ENCODE results near the gene DNPEP. TPM values are rescaled to one million over a fixed set of nuclear protein-coding genes. Genes with fewer than 3 reads are reported as not detected.
A peak's percentile ranks its signal among the peaks of the same experiment; 100 is the strongest.

Gene DNPEP
- total and polyA plus RNA-seq, 2 of the 8 experiments (the other 6 are each of a cell fraction or from before 2014, with no cell fraction given), result 59.8 to 109 TPM

DNA sequence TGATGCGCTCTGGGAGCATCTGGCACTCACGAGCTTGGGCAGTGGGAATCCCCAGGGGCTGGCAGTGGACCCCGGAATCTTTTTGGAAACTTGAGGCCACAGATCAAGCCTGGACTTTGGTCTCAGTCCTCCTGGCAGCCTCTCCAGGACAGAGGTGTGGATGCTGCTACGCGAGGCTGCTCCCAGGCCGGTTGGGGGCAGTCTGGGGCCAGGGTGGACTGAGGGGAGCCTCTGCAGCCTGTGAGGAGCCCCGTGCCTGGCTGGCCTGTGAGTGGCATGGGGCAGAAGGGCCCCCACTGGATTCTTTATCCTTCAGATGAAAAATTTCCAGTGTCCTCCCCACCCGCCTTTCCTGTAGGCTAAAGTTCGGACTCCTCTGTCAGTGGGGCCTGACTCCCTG lies 17.7 kb upstream of the DNPEP start:
- no peak overlapping the region for H3K27ac ChIP-seq (ENCODE audit: low read depth, low read length)
- DNase-seq (ENCODE audit: low read depth in 1 of 2, low spot score in 2 of 2) (peak in 1 of 2 experiments; percentile 65), FAIRE-seq (no peak)
- H2BK20ac ChIP-seq (ENCODE audit: low read length), result no peak overlapping the region; the same call in 1 of the 2 replicates
- H2BK120ac ChIP-seq (replicated peaks; ENCODE audit: low read depth, low read length), result no peak overlapping the region
- no peak overlapping the region for H2AK5ac ChIP-seq (ENCODE audit: low read depth, low read length)
- CTCF ChIA-PET (ENCODE audit: partially characterized antibody), result interaction anchor here (1.2 to 13.0 kb wide), 22 partner anchors 10 to 376 kb away, joined by 3 to 407 read pairs (median 38); partner anchors contain the start of genes DES, DNPEP, GMPPA and SPEG
- WGBS, 2 experiments (ENCODE audit: extremely low coverage in 1 of 2, insufficient coverage in 1 of 2, insufficient read length in 1 of 2, insufficient replicate concordance in 2 of 2, low coverage in 1 of 2, low lambda C conversion rate in 2 of 2, missing lambda C conversion rate in 1 of 2), result 68% methylated on average over 9 of the region's 9 CpGs; no CpG with 5 or more reads in 1 of the 2 experiments
- H3K14ac ChIP-seq (ENCODE audit: insufficient read length), result no peak overlapping the region
- no peak overlapping the region for H4K91ac ChIP-seq (replicated peaks; ENCODE audit: insufficient read length, low read length)
- no peak overlapping the region for H2BK15ac ChIP-seq (ENCODE audit: low read length)
- no peaks in the 10 kb centered on the region for H4K20me1 ChIP-seq (replicated peaks in 1 of 2; ENCODE audit: control insufficient read depth in 1 of 2, insufficient read depth in 2 of 2, low read length in 2 of 2)
- TF ChIP-seq CBX8 (IDR thresholded peaks at IDR 0.05; ENCODE audit: borderline replicate concordance, low read depth, low read length) (no peak), BRCA1 (IDR thresholded peaks at IDR 0.05; ENCODE audit: low read depth, low read length) (no peak), POLR2AphosphoS5 (IDR thresholded peaks at IDR 0.05; ENCODE audit: low read depth, low read length) (no peak), RAD21 (IDR thresholded peaks at IDR 0.05 in 1 of 2, conservative IDR thresholded peaks at IDR 0.05 in 1 of 2; ENCODE audit: low read depth in 2 of 2, low read length in 2 of 2) (peak; percentile 60 to 73)
- TF ChIP-seq, protein P1, sequence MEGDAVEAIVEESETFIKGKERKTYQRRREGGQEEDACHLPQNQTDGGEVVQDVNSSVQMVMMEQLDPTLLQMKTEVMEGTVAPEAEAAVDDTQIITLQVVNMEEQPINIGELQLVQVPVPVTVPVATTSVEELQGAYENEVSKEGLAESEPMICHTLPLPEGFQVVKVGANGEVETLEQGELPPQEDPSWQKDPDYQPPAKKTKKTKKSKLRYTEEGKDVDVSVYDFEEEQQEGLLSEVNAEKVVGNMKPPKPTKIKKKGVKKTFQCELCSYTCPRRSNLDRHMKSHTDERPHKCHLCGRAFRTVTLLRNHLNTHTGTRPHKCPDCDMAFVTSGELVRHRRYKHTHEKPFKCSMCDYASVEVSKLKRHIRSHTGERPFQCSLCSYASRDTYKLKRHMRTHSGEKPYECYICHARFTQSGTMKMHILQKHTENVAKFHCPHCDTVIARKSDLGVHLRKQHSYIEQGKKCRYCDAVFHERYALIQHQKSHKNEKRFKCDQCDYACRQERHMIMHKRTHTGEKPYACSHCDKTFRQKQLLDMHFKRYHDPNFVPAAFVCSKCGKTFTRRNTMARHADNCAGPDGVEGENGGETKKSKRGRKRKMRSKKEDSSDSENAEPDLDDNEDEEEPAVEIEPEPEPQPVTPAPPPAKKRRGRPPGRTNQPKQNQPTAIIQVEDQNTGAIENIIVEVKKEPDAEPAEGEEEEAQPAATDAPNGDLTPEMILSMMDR (IDR thresholded peaks at IDR 0.05; ENCODE audit: control extremely low read depth in 1 of 3, insufficient read depth in 1 of 3, low read depth in 1 of 3, low read length in 3 of 3), result peak; percentile 57 to 68 (median 66)
- H2AFZ ChIP-seq (ENCODE audit: low read length), result no peak overlapping the region
- H3K4ac ChIP-seq (replicated peaks; ENCODE audit: insufficient read length, low read depth, low read length), result no peak overlapping the region
- peaks cover 0 to 2% (median 0%) of the 10 kb centered on the region in 4 experiments; a peak in 1 of 7 replicates for H3K27me3 ChIP-seq (replicated peaks in 1 of 4; ENCODE audit: control insufficient read depth in 3 of 4, extremely low read depth in 1 of 4, insufficient read depth in 3 of 4, low read length in 3 of 4)
- H3K56ac ChIP-seq (replicated peaks; ENCODE audit: insufficient read length, low read depth, low read length), result no peak overlapping the region
- no peak overlapping the region for H3K18ac ChIP-seq (ENCODE audit: extremely low read depth, low read length)
- H3K9me3 ChIP-seq (ENCODE audit: insufficient read depth in 2 of 2, low read depth in 1 of 2, low read length in 1 of 2), result no peaks in the 10 kb centered on the region
- no peak overlapping the region for H4K5ac ChIP-seq (ENCODE audit: insufficient read length, low read depth, low read length)
- H2BK5ac ChIP-seq (ENCODE audit: low read depth, low read length), result no peak overlapping the region
- no peak overlapping the region for H3K23ac ChIP-seq (ENCODE audit: insufficient read length)
- H3K79me2 ChIP-seq (ENCODE audit: control insufficient read depth in 1 of 2, insufficient read depth in 2 of 2, low read length in 2 of 2), result no peaks in the 10 kb centered on the region
- H3K4me1 ChIP-seq (replicated peaks in 1 of 4; ENCODE audit: control insufficient read depth in 3 of 4, insufficient read depth in 4 of 4, low read length in 3 of 4), result peaks cover 0 to 16% (median 6%) of the 10 kb centered on the region in 4 experiments; a peak in 6 of 7 replicates
- H3K79me1 ChIP-seq (ENCODE audit: low read depth, low read length), result no peaks in the 10 kb centered on the region
- no peaks in the 10 kb centered on the region for H3K23me2 ChIP-seq (ENCODE audit: low read depth, low read length)
- H4K8ac ChIP-seq (ENCODE audit: extremely low read depth, insufficient read depth, low read length), result no peak overlapping the region
- no peak overlapping the region for H3K4me3 ChIP-seq (ENCODE audit: extremely low read depth in 1 of 4, insufficient read depth in 2 of 4, low read depth in 3 of 4, low read length in 4 of 4)
- no peak overlapping the region for H3K4me2 ChIP-seq (ENCODE audit: insufficient read depth in 1 of 2, low read depth in 2 of 2, low read length in 2 of 2)
- POLR2A ChIA-PET (ENCODE audit: partially characterized antibody), result interaction anchor here (1.3 to 2.5 kb wide), 2 partner anchors 12 to 17 kb away, joined by 8 to 17 read pairs; partner anchors contain the start of genes DES and DNPEP
- H3K36me3 ChIP-seq (ENCODE audit: control insufficient read depth in 2 of 4, insufficient read depth in 4 of 4, low read length in 3 of 4), result no peaks in the 10 kb centered on the region
- no peak overlapping the region for H3K9ac ChIP-seq (replicated peaks in 1 of 4; ENCODE audit: extremely low read depth in 1 of 4, low read depth in 3 of 4, low read length in 3 of 4)
- no peak overlapping the region for H2BK12ac ChIP-seq (ENCODE audit: low read depth, low read length)

Data from H1 (cell line).